Testis (tissue), 2 donors: Measurements from ENCODE around the gene CAVIN1.

Experiments used
- CTCF ChIP-seq, 3 experiments: fragments of 450-650 bp in 2 of 3; fragments of 200-600 bp in 1 of 3; sonication (generic) in 1 of 3; IDR thresholded peaks; one replicate each; pipeline ENCODE4 v1.5.1; 2016 to 2019; ENCODE audit warnings: antibody characterized with exemption in 3 of 3, mild to moderate bottlenecking in 2 of 3, moderate library complexity in 1 of 3
- POLR2A ChIP-seq: fragments of 450-650 bp; IDR thresholded peaks from one replicate; pipeline ENCODE4 v1.6.1; 2017; ENCODE audit warnings: antibody characterized with exemption, mild to moderate bottlenecking, moderate library complexity

GRCh38 chr17:42389135-42389417 lies 34.0 kb downstream of the CAVIN1 start:
- TF ChIP-seq CTCF (IDR thresholded peaks at IDR 0.05) (no peak), POLR2A (no peak)
